EL (cell line): ENCODE data around the gene SOX5.
"Not testable (repeated sequence)": the region's sequence is repeated elsewhere in the genome, so short reads cannot be mapped to it uniquely, and the experiment has no call there.

ENCODE experiments used
- DNase-seq: peaks from one replicate; pipeline ENCODE4 v3.0.0-alpha.2; 2016

SOX5 gene

DNA sequence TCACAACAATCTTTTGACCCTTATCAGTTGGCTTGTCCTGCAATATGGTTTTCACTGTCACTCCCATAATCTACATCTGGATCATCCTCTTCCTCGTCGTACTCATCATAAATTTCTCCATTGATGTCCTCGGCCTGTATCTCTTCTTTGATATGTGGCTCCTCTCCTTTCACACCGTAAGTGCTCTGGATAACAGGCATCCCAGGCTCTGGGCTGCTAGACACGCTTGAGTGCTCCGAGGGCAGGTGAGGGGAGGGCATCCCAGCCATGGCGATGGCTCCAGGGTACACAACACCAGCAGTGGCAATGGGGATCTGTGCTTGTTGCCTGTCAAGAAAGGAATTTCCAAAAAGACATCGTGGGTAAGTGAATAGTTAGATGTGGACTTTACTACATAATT is 415.3 kb downstream of the SOX5 start:
- DNase-seq: no peak

DNA sequence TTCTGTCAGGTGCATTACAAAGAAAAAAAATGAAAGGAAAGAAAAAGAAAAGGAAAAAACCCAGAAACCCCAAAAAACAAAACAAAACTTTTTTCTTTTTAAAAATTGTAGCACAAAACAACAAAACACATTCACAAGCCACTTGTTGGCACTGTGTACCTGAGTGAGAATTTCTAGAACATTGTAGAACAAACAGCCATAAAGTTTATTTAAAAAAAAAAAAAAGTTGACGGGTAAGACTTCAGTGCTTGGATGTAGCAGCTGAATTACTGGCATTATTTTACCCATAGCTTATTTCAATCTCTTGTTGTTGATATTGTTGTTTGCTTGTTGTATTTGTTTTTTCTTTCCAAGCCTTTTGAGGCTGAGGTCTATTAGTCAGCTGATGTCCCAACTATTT is 415.8 kb downstream of the SOX5 start:
- DNase-seq: no peak

GRCh38 chr12:23533265-23533664 is 416.2 kb downstream of the SOX5 start:
- DNase-seq: no peak

- no peak for DNase-seq
Measured at GRCh38 chr12:23528316-23528715, 421.2 kb downstream of the SOX5 start.

DNA sequence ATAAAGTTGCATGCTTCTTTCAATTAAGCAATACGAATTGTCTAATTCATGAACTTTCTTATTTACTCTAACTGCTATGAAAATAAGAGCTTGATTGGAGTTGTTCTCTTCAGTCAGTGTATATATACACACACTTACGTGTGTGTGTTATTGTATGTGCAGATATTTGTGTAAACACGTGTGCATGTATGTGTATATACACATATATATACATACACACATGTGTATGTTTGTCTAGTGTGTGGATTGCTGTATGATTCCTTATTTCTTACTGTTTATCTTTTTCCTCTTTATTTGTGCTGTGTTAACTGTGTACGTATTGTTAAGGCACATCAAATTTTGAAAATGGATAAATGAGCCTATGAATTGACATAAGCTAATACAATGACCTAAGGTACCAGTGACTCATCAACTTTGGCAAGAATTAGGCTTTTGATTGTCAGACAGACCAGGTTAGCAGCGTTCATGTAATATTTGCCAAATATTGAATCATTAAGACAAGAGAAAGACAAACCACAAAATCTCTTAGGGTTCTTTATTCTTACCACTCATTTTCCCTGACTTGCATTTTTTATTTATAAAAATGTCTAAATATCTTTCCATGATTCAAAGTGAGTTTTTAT is 423.9 kb downstream of the SOX5 start:
- DNase-seq: no peak

GRCh38 chr12:23523339-23523738 is 426.1 kb downstream of the SOX5 start:
- DNase-seq: no peak

- DNase-seq: not testable (repeated sequence)
Measured at GRCh38 chr12:23519444-23519843, 430.0 kb downstream of the SOX5 start.

DNA sequence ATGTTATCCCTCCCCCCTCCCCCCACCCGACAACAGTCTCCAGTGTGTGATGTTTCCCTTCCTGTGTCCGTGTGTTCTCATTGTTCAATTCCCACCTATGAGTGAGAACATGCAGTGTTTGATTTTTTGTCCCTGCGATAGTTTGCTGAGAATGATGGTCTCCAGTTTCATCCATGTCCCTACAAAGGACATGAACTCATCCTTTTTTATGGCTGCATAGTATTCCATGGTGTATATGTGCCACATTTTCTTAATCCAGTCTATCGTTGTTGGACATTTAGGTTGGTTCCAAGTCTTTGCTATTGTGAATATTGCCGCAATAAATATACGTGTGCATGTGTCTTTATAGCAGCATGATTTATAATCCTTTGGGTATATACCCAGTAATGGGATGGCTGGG is 433.7 kb downstream of the SOX5 start:
- DNase-seq: not testable (repeated sequence)

- DNase-seq: no peak
Measured at GRCh38 chr12:23510484-23510883, 439.0 kb downstream of the SOX5 start.

GRCh38 chr12:23509832-23510231 is 439.6 kb downstream of the SOX5 start:
- not testable (repeated sequence) for DNase-seq

GRCh38 chr12:23507785-23508184 is 441.7 kb downstream of the SOX5 start:
- DNase-seq: not testable (repeated sequence)

DNA sequence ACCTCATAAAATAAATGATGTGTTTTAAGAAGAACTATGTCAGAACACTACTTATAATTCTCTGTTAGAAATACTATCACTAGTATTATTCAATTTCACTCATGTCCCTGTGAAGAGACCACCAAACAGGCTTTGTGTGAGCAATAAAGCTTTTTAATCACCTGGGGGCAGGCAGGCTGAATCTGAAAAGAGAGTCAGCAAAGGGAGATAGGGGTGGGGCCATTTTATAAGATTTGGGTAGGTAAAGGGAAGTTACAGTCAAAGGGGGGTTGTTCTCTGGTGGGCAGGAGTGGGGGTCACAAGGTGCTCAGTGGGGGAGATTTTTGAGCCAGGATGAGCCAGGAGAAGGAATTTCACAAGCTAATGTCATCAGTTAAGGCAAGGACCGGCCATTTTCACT is 443.7 kb downstream of the SOX5 start:
- DNase-seq: not testable (repeated sequence)

GRCh38 chr12:23504641-23505399 is 444.6 kb downstream of the SOX5 start:
- DNase-seq: no peak

- no peak for DNase-seq
Measured at GRCh38 chr12:23504043-23504442, 445.4 kb downstream of the SOX5 start.

- no peak for DNase-seq
Measured at GRCh38 chr12:23503544-23503943, 445.9 kb downstream of the SOX5 start.

- no peak for DNase-seq
Measured at GRCh38 chr12:23502259-23502658, 447.2 kb downstream of the SOX5 start.

DNA sequence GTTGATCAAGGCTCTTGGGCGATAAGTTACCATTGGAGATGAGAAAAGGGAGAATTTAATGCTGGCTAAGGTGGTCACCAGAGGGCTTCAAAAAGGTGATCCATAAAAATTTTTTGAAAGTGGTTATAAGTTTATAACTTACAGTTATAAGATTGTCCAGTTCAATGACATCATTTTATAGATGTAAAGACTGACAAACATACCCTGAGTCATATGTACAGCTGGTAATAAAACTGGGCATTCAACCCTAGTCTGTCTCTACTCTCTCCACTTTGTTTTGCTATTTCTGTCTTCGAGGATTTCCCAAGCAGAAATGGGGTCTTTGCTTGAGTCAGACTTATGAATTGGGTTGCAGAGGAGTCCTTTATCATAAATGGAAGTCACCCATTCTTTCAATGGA is 454.0 kb downstream of the SOX5 start:
- DNase-seq: no peak

DNA sequence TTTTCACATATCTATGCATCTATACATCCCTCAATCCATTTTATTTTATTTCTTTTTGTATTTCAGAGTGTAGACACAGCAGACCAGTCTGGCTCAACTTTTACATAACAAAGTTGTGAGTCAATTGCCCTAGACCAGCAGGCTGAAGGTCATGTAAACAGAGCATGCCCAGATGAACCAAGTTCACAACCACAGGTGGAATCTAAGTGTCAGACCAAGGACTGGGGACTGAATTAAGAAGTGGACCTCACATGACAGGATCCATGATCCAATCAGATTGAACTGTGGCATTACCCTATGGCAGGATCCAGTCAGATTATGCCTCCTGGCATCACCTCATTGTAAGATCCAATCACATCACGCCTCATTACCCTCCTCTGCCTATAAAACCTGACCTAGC is 455.8 kb downstream of the SOX5 start:
- DNase-seq: no peak

GRCh38 chr12:23491029-23491428 is 458.4 kb downstream of the SOX5 start:
- not testable (repeated sequence) for DNase-seq

- DNase-seq: no peak
Measured at GRCh38 chr12:23488130-23488529, 461.3 kb downstream of the SOX5 start.

- DNase-seq: no peak
Measured at GRCh38 chr12:23484238-23484637, 465.2 kb downstream of the SOX5 start.

- DNase-seq: no peak
Measured at GRCh38 chr12:23482571-23482970, 466.9 kb downstream of the SOX5 start.
